ENCODE measurements around the gene FBXW7.

Gene FBXW7

GRCh38 chr4:152460488-152460887 is 75.4 kb downstream of the FBXW7 start:
- POLR2A ChIA-PET, result no interaction called here

DNA sequence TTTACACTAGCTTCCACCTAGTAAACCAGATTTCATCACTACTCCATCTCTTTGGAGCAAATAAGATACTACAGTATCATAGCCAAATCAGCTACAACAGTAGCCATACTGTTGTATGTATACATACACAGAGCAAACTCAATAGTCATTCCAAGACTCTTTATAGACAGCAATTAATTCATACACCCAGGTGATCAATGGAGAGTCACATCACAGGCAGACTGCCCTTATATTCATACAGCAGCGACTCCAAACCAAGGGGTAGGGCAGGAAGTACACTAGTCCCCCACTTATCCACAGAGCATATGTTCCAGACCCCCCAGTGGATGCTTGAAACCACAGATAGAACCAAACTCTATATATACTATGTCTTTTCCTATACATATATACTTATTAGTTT is 76.6 kb downstream of the FBXW7 start:
- ChIA-PET POLR2A (no interaction called here), CTCF (interaction anchor here (1.1 to 2.2 kb wide), 2 partner anchors 181 to 277 kb away, joined by 4 to 7 read pairs; no protein-coding TSS in a partner anchor)
- Histone ChIP-seq H3K36me3 (ENCODE audit: control insufficient read depth in 2 of 2, insufficient read depth in 1 of 2, low read length in 2 of 2) (no peaks in the 10 kb centered on the region), H3K27ac (ENCODE audit: extremely low read depth, low read depth, low read length) (no peak overlapping the region), H3K4me1 (ENCODE audit: control insufficient read depth, insufficient read depth, low read length) (peaks cover 7% of the 10 kb centered on the region), H3K9me3 (ENCODE audit: control insufficient read depth, insufficient read depth, low read depth, low read length) (no peaks in the 10 kb centered on the region), H3K4me3 (ENCODE audit: low read depth, low read length) (no peak overlapping the region)
- TF ChIP-seq OVOL3 (tag by site-specific recombination; IDR thresholded peaks at IDR 0.05) (no peak), ZNF391 (tag by site-specific recombination; IDR thresholded peaks at IDR 0.05; ENCODE audit: borderline replicate concordance, low read depth) (no peak), SP3 (tag by site-specific recombination; IDR thresholded peaks at IDR 0.05) (no peak), ZFP37 (tag by site-specific recombination; IDR thresholded peaks at IDR 0.05) (no peak), ZNF221 (tag by site-specific recombination; IDR thresholded peaks at IDR 0.05; ENCODE audit: borderline replicate concordance) (no peak)

More at GRCh38 chr4:152460488-152460887, 75.4 kb downstream of the FBXW7 start:
- no peaks in the 10 kb centered on the region for H3K9me3 ChIP-seq (ENCODE audit: control insufficient read depth, insufficient read depth, low read depth, low read length)
- H3K36me3 ChIP-seq (ENCODE audit: control insufficient read depth in 2 of 2, insufficient read depth in 1 of 2, low read length in 2 of 2), result no peaks in the 10 kb centered on the region
- no peak overlapping the region for H3K27ac ChIP-seq (ENCODE audit: extremely low read depth, low read depth, low read length)
- TF ChIP-seq ZBTB8A (tag by site-specific recombination; IDR thresholded peaks at IDR 0.05), result no peak
- TF ChIP-seq ZNF707 (tag by site-specific recombination; IDR thresholded peaks at IDR 0.05), result no peak
- TF ChIP-seq ZBTB48 (tag by site-specific recombination; IDR thresholded peaks at IDR 0.05), result no peak
- TF ChIP-seq ZNF37A (tag by site-specific recombination; IDR thresholded peaks at IDR 0.05), result no peak
- TF ChIP-seq IKZF3 (tag by site-specific recombination; IDR thresholded peaks at IDR 0.05), result no peak
- TF ChIP-seq ZNF530 (tag by site-specific recombination; IDR thresholded peaks at IDR 0.05; ENCODE audit: low read depth), result no peak
- no peak for TF ChIP-seq ZNF76 (tag by site-specific recombination; IDR thresholded peaks at IDR 0.05; ENCODE audit: borderline replicate concordance, low read depth)
- TF ChIP-seq ZNF426 (tag by site-specific recombination; IDR thresholded peaks at IDR 0.05), result no peak
- peaks cover 11% of the 10 kb centered on the region for H3K4me1 ChIP-seq (ENCODE audit: control insufficient read depth, insufficient read depth, low read length)
- CTCF ChIA-PET, result interaction anchor here (0.6 to 2.2 kb wide), 4 partner anchors 8 to 307 kb away, joined by 4 read pairs; no protein-coding TSS in a partner anchor
- no peak overlapping the region for H3K4me3 ChIP-seq (ENCODE audit: low read depth, low read length)

- POLR2A ChIA-PET, result no interaction called here
- no peak overlapping the region for H3K4me3 ChIP-seq (ENCODE audit: low read depth, low read length)
- peaks cover 6% of the 10 kb centered on the region; the same call in 1 of the 2 replicates for H3K4me1 ChIP-seq (ENCODE audit: control insufficient read depth, insufficient read depth, low read length)
- no peaks in the 10 kb centered on the region for H3K9me3 ChIP-seq (ENCODE audit: control insufficient read depth, insufficient read depth, low read depth, low read length)
- TF ChIP-seq ATF2 (tag by site-specific recombination; IDR thresholded peaks at IDR 0.05; ENCODE audit: low read depth) (peak; percentile 78), ZBTB49 (tag by site-specific recombination; IDR thresholded peaks at IDR 0.05; ENCODE audit: low read depth) (no peak), ZNF433 (tag by site-specific recombination; IDR thresholded peaks at IDR 0.05; ENCODE audit: low read depth) (no peak), ZNF621 (tag by site-specific recombination; IDR thresholded peaks at IDR 0.05) (no peak)
- H3K36me3 ChIP-seq (ENCODE audit: control insufficient read depth in 2 of 2, insufficient read depth in 1 of 2, low read length in 2 of 2), result no peaks in the 10 kb centered on the region
- CTCF ChIA-PET, result interaction anchor here (1.1 to 2.2 kb wide), 2 partner anchors 182 to 277 kb away, joined by 4 to 7 read pairs; no protein-coding TSS in a partner anchor
- no peak overlapping the region for H3K27ac ChIP-seq (ENCODE audit: extremely low read depth, low read depth, low read length)
Measured at GRCh38 chr4:152458801-152459302, 77.0 kb downstream of the FBXW7 start.
